ENCODE measurements around the gene ALCAM.
"Not testable (repeated sequence)": the region's sequence is repeated elsewhere in the genome, so short reads cannot be mapped to it uniquely, and the experiment has no call there.

Gene ALCAM

DNA sequence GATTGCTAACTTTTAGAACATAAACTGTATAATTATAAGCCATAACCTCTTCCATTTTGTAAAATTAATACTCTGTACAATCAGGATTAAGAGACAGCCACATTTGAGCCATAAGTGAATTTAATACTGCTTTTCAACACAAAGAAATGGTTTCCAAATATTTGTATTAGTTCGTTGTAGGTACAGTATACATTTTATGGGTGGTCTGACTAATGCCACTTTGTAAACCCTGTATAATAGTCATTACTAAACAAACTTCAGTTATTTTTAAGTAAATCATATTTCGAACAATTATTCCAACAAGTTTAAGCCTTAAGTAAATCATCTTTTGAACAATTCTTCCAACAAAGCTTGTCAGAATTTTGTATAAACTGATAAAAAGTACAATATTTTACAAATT, 11.0 kb downstream of the ALCAM start:
- DNase-seq (ENCODE audit: low spot score): no peak
- TF ChIP-seq, protein P1, sequence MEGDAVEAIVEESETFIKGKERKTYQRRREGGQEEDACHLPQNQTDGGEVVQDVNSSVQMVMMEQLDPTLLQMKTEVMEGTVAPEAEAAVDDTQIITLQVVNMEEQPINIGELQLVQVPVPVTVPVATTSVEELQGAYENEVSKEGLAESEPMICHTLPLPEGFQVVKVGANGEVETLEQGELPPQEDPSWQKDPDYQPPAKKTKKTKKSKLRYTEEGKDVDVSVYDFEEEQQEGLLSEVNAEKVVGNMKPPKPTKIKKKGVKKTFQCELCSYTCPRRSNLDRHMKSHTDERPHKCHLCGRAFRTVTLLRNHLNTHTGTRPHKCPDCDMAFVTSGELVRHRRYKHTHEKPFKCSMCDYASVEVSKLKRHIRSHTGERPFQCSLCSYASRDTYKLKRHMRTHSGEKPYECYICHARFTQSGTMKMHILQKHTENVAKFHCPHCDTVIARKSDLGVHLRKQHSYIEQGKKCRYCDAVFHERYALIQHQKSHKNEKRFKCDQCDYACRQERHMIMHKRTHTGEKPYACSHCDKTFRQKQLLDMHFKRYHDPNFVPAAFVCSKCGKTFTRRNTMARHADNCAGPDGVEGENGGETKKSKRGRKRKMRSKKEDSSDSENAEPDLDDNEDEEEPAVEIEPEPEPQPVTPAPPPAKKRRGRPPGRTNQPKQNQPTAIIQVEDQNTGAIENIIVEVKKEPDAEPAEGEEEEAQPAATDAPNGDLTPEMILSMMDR (IDR thresholded peaks at IDR 0.05; ENCODE audit: extremely low read depth, missing control alignments): no peak

DNA sequence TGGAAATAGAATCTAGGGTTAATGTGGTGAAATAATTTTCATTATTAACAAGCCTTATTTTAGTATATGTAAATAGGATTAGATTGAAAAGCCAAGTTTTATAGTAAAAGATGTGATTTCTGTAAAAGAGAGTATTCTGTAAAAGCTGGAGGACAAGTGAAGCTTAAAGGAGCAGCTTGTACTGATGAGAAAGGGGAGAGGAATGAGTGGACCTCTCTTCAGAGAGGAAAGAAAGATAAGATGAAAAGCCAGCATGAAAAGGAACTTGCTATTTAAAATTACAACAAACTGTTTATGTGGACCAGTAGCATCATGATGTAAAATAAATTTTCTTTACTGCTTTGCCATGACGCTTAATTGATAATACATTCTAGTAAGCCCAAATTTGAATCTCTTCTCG, 18.5 kb downstream of the ALCAM start:
- no peak for DNase-seq (ENCODE audit: low spot score)

DNA sequence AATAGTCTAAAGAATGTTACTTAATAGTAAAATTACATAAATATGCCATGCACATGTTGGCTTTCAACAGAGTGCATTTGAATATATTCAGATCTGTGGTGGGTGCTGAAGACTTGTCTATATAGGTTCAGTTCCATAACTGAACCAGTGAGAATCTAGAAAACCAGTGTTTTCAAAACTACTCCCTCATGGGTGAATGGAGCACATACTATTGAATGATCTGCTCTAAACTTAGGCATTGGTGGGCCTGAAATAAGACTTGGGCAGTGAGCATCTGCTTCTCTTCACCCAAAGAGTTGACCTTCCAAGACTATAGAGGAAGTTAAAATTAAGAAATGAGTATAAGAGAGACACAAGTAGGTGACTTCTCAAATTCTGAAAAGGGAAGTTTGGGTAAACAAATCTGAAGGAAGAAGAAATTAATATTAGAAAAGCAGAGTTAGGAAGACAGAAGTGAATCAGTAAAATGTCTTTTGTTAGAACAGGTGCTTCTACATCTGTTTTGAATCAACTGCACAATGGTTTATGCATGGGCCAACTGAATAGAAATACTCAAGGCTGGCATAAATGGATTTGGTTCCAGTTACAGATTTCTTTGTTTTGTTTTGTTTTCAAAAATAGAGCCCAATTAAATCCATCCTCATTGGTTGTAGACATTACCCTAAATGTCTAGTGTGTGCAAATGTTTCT, 19.3 kb downstream of the ALCAM start:
- no peak for DNase-seq (ENCODE audit: low spot score)
- TF ChIP-seq, protein P1 (IDR thresholded peaks at IDR 0.05; ENCODE audit: extremely low read depth, missing control alignments): no peak

More for the DNA sequence above, 18.5 kb downstream of the ALCAM start:
- TF ChIP-seq, protein P1 (IDR thresholded peaks at IDR 0.05; ENCODE audit: extremely low read depth, missing control alignments): no peak

DNA sequence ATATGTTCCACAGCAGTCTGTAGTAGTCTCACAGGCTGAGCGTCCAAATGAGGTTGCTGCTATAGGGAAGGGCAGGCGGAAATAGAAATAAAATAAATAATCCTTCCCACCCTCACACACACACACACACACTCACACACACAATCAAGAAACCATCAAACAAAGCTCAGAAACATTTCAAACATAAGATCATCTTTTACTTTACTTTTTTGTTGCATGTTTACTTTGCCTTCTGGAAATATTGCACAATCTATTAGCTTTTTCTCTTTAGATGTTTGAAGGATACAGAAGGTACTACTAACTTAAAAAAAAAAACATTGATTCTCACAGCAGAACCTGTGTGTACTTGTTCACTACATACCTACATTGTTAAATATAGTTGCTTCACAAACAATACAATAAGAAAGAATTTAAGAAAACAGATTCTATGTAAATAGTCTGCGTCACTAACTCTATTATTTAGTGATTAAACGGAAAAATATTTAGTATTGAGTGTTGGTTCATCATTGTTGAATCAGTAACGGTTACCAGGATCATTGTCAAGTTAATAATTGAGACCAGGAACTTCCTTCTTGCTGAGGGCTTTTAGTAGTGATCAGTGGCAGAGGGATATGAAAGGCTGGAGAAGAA, 20.5 kb downstream of the ALCAM start:
- DNase-seq (ENCODE audit: low spot score): no peak
- TF ChIP-seq, protein P1 (IDR thresholded peaks at IDR 0.05; ENCODE audit: extremely low read depth, missing control alignments): no peak

DNA sequence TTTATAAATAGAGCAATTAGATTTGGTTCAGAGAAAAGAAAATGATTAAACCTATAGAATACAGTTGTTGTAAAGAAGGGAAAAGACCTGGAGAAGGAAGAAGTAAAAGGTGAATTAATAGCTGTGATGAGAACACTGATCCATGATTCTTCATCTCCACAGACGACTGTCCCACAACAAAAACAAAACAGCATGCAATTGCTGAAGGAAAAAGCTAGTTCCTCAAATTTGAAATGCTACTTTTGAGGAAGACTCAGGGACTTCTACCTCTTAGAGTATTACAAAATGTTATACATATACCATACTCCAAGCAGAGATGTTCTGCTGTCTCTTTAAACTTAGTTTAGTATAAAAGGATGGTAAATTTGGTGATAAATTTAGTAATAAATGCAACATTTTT, 21.5 kb downstream of the ALCAM start:
- TF ChIP-seq, protein P1 (IDR thresholded peaks at IDR 0.05; ENCODE audit: extremely low read depth, missing control alignments): no peak
- DNase-seq (ENCODE audit: low spot score): no peak

DNA sequence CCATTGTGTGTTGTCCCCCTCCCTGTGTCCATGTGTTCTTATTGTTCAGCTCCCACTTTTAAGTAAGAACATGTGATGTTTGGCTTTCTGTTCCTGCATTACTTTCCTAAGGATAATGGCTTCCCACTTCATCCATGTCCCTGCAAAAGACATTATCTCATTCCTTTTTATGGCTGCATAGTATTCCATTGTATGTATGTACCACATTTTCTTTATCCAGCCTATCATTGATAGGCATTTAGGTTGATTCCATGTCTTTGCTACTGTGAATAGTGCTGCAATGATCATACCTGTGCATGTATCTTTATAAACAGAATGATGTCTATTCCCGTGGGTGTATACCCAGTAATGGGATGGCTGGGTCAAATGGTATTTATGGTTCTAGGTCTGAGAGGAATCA, 23.1 kb downstream of the ALCAM start:
- DNase-seq (ENCODE audit: low spot score): not testable (repeated sequence)

DNA sequence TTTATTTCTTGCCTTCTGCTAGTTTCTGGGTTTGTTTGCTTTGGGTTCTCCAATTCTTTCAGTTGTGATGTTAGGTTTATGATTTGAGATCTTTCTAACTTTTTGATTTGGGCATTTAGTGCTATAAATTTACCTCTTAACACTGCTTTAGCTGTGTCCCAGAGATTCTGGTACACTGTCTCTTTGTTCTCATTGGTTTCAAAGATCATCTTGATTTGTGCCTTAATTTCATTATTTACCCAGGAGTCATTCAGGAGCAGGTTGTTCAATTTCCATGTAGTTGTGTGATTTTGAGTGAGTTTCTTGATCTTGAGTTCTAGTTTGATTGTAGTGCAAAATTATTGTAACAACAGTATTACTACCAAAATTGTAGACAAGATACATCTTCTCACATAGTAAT, 25.9 kb downstream of the ALCAM start:
- DNase-seq (ENCODE audit: low spot score): not testable (repeated sequence)

DNA sequence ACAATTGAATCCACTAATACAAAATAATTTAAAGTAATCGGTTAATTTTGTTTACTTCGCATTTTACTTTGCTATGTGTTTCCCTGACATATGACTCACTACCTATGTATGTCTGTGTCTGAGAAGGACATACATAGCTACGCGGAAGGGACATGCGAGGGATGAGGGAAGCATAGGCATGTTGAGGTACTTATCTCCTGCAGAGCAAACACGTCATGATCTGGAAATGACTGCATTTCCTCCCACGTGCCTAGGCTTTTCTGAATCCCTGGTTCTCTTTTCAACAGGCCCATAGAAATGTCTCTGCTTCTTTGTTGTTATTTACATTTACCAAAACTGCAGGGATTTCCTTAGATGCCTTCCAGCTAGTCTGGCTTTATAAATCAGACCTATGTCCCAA, 27.5 kb downstream of the ALCAM start:
- DNase-seq (ENCODE audit: low spot score): no peak
- TF ChIP-seq, protein P1 (IDR thresholded peaks at IDR 0.05; ENCODE audit: extremely low read depth, missing control alignments): no peak

Data from GM20000 (cell line).